ENCODE measurements around the gene MON2. TPM values are rescaled to one million over a fixed set of nuclear protein-coding genes. Genes with fewer than 3 reads are reported as not detected.

The MON2 gene
- total RNA-seq, 2 donors from 2014 or later, result 99.4 to 129 TPM

DNA sequence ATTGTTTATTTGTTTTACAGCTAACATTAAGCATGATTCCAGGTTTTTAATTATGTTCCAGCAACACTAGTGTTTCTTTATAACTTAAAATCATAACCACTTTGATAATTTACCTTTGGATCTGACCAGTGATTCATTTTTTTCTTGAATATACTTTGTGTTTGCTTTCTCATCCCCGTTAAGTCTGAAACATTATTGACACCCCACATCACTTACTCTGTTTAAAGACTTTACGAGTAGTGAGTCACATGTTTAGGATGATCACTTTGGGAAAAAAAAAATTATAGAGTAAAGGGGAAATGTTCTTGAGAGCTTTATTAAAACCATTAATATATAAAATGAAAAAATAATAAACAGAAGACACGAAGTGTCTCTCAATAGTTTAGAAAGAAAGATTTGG lies 132.2 kb downstream of the MON2 start:
- H3K4me1 ChIP-seq, result peaks cover 8% of the 10 kb centered on the region
- no peaks in the 10 kb centered on the region for H3K9me3 ChIP-seq
- ATAC-seq, result no peak
- WGBS, 2 donors, result 92% methylated on average over 3 of the region's 3 CpGs
- TF ChIP-seq POLR2A (IDR thresholded peaks at IDR 0.05), result no peak
- TF ChIP-seq, protein P1, sequence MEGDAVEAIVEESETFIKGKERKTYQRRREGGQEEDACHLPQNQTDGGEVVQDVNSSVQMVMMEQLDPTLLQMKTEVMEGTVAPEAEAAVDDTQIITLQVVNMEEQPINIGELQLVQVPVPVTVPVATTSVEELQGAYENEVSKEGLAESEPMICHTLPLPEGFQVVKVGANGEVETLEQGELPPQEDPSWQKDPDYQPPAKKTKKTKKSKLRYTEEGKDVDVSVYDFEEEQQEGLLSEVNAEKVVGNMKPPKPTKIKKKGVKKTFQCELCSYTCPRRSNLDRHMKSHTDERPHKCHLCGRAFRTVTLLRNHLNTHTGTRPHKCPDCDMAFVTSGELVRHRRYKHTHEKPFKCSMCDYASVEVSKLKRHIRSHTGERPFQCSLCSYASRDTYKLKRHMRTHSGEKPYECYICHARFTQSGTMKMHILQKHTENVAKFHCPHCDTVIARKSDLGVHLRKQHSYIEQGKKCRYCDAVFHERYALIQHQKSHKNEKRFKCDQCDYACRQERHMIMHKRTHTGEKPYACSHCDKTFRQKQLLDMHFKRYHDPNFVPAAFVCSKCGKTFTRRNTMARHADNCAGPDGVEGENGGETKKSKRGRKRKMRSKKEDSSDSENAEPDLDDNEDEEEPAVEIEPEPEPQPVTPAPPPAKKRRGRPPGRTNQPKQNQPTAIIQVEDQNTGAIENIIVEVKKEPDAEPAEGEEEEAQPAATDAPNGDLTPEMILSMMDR (IDR thresholded peaks at IDR 0.05), result no peak
- intact Hi-C loops (cut with DNase I), result no loop called here
- no peak overlapping the region for H3K4me3 ChIP-seq
- no peak overlapping the region for H3K27ac ChIP-seq
- no peaks in the 10 kb centered on the region for H3K27me3 ChIP-seq
- no peak for DNase-seq
- no peaks in the 10 kb centered on the region for H3K36me3 ChIP-seq (replicated peaks in 1 of 2; ENCODE audit: insufficient read depth in 1 of 2, low read depth in 2 of 2)

DNA sequence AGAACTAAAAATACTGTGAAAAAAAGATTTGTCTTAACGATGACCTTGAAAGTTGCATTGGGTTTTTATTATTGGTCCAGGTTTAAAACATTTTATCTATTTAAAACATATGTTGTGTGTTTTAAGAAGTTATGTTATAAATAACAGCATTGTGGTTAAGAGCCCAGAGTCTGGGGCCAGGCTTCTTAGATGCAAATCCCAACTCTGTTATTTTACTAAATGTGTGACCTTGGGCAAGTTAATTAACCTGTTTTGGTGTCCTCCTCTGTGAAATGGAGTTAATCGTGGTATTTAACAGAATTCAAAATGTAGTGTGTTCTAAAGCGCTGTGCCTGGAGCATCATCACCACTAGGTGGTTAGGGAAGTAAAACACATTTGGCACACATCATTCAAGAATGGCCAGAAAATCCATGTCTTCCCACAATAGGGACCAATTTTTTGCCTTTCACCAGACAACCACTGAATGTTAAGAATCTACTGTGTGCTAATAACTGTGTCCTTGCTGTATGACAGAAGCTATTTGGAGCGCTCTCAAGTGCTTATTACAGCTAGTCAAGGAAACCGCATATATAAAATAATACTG lies 133.3 kb downstream of the MON2 start:
- Histone ChIP-seq H3K4me3 (no peak overlapping the region), H3K36me3 (replicated peaks in 1 of 2; ENCODE audit: insufficient read depth in 1 of 2, low read depth in 2 of 2) (no peaks in the 10 kb centered on the region), H3K4me1 (peaks cover 19% of the 10 kb centered on the region), H3K27me3 (no peaks in the 10 kb centered on the region), H3K27ac (no peak overlapping the region), H3K9me3 (no peaks in the 10 kb centered on the region)
- TF ChIP-seq, protein P1 (IDR thresholded peaks at IDR 0.05), result no peak
- no peak for TF ChIP-seq POLR2A (IDR thresholded peaks at IDR 0.05)
- intact Hi-C loops (cut with DNase I), result no loop called here
- ATAC-seq (no peak), DNase-seq (no peak)
- WGBS, 2 donors, result 89 to 92% methylated on average over 5 of the region's 5 CpGs

- intact Hi-C loops (cut with DNase I), result no loop called here
- peak in 1 of 4 donors; percentile 39 for DNase-seq
- peak overlapping the region in 1 of 2 donors; percentile 88 for H3K4me3 ChIP-seq
- no peaks in the 10 kb centered on the region for H3K9me3 ChIP-seq
- 9% methylated on average over 2 of the region's 2 CpGs for WGBS, 2 donors
- H3K36me3 ChIP-seq (replicated peaks in 1 of 2; ENCODE audit: insufficient read depth in 1 of 2, low read depth in 2 of 2), result no peaks in the 10 kb centered on the region
- TF ChIP-seq, protein P1 (IDR thresholded peaks at IDR 0.05), result no peak
- ATAC-seq, result no peak
- H3K27me3 ChIP-seq, result no peaks in the 10 kb centered on the region
- peaks cover 19% of the 10 kb centered on the region for H3K4me1 ChIP-seq
- peak overlapping the region; percentile 87 to 99 (median 98) for H3K27ac ChIP-seq
These were observed 135.1 kb downstream of the MON2 start for GRCh38 chr12:62601765-62602164.

GRCh38 chr12:62602255-62603060 lies 135.8 kb downstream of the MON2 start:
- Histone ChIP-seq H3K36me3 (replicated peaks in 1 of 2; ENCODE audit: insufficient read depth in 1 of 2, low read depth in 2 of 2) (no peaks in the 10 kb centered on the region), H3K4me3 (peak overlapping the region; percentile 78 to 88), H3K4me1 (peaks cover 19% of the 10 kb centered on the region), H3K27ac (peak overlapping the region; percentile 87 to 99 (median 98)), H3K27me3 (no peaks in the 10 kb centered on the region), H3K9me3 (no peaks in the 10 kb centered on the region)
- TF ChIP-seq, protein P1 (IDR thresholded peaks at IDR 0.05), result no peak
- TF ChIP-seq POLR2A (IDR thresholded peaks at IDR 0.05), result peak in 2 of 3 donors; percentile 67 to 73
- 0 to 1% methylated on average over 18 to 66 of the region's 66 CpGs for WGBS, 2 donors
- peak; percentile 84 for ATAC-seq
- peak; percentile 86 to 91 (median 88) for DNase-seq
- intact Hi-C loops (cut with DNase I), result no loop called here

Data from body of pancreas (tissue), 4 donors.